DMS153 (cell line): ENCODE measurements around the gene RCBTB2.
A peak's percentile ranks its signal among the peaks of the same experiment; 100 is the strongest.
"Not testable (repeated sequence)": the region's sequence is repeated elsewhere in the genome, so short reads cannot be mapped to it uniquely, and the experiment has no call there.

Source experiments
- DNase-seq: peaks from one replicate; lab custom pipeline; 2025; lab: John Stamatoyannopoulos, UW

Gene RCBTB2

DNA sequence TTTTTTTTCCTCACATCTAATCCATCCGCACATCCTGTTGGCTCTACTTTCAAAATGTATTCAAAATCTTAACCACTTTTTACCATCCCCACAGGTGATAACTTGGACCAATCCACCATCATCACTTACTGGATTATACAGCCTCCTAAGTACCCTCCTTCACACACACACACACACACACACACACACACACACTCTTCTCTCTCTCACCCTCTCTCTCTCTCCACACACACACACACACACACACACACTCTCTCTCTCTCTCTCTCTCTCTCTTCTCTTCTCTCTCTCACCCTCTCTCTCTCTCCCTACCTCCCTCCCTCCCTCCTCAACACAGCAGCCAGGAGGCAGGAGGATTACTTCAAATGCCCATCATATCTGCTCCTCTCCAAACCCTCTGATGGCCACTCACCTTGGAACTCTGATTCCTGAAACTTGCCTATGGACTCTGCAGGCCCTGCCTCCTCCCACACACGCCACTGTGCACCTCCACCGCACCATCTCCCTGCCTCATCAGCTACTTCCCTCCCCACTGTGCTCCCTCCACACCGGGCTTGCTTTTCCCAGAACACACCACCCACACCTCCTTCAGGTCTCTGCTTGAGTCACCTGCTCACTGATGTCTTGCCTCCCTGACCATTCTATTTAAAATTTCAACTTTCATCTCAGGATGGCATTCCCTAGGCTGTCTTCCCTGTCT, 39.7 kb downstream of the RCBTB2 start:
- no peak for DNase-seq

DNA sequence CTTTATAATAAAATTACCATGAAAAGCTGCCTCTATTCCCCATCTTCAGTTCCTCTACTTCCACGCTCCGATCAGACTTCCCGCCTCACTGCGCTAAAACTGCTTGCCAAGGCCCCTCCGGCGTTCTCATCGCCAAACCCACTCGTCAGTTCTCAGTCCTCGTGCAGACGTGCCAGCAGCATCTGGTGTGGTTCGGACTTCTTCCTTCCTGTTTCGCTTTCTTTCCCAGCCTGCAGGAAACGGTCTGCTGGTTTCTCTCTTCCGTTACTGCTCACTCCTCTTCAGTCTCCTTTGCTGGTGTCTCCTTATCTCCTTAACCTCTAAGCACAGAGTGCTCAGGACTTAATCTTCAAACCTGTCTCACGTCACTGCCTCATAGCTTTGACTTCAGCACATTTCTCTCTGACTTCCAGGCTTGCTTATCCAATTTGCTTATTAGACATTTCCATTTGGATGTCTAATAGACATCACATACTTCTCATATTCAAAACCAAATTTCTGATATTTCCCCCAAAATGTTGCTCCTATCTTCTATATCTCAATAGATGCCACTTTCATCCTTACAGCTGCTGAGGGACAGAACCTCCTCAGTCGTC, 40.3 kb downstream of the RCBTB2 start:
- peak; percentile 25 for DNase-seq

DNA sequence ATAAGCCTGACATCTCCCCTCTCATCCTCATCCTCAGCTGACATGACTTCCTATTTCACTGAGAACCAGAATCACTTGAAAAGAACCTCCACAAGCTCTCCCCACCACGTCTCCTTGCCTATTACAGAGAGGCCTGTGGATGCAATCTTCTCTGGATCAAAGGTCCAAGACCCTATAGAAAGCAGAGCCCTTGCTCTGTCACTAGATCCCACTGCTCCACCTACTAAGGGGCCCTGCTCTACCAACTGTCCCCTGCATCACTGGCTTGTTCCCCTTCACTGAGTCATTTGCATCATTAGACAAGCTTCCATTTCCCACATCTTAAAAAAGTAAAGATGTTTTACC, 40.8 kb downstream of the RCBTB2 start:
- DNase-seq = no peak

DNA sequence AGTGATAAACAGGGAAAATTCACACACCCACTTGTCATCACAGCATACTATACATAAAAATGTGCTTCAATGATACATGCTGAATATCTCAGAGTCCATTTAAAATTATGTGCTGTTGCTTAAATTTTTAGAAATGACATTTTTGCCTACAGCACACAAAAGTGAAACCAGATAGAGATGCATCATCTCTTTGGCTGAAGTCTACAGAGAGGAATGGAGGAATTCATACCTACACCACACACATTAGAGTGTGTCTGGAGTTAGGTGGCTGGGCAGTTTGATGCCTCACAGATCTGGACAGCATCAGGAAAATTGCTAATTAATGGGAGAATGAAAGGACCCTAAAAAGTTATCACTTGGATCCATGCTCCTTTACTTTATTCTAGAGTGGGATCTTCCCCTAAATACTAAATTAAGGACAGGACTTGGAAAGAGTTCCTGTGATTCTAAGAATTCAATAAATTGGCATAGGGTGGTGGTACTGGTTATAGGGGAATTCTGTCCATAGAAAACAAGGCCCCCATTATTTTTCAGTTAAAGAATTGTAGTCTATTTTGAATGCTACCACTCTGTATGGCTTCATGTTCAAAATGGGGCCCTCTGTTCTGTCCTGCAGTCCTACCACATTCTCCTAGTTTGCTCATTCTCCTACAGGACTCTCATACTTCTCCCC, 41.3 kb downstream of the RCBTB2 start:
- no peak for DNase-seq

DNA sequence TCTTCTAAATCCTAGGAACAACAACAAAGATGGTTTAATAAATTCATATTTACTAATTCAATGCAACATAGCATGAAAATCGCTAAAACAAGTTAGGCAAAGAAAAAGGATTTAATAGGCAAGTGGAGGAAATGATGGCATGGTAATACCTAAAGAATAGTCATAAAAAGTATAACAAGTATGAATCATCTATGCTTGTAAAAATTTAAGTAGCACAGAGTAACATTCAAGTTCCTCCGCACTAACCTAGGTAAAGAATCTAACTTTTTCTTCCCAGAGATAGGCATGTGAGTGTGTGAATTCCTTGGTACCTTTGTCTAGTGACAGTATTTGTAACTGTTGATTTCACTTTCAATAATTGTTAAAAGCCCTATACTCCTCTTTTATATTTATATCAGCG, 42.6 kb downstream of the RCBTB2 start:
- no peak for DNase-seq

DNA sequence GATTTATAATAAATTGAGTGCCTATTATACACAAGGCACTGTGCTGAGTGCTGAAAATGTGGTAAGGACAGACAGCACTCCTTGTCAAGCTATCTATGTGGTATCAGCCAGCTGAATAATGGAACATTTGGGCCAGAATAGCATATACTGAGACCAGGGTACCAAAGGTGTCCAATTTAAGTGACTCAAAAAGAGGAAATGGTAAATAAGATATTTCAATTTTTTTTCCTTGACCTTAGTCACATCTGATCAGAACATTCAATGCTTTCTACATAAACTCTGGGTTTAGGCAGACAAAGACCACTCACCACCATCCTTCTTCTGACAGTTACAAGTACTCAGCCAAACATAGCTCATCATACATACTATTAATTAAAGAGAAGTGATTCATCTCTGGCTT, 43.2 kb downstream of the RCBTB2 start:
- no peak for DNase-seq

DNA sequence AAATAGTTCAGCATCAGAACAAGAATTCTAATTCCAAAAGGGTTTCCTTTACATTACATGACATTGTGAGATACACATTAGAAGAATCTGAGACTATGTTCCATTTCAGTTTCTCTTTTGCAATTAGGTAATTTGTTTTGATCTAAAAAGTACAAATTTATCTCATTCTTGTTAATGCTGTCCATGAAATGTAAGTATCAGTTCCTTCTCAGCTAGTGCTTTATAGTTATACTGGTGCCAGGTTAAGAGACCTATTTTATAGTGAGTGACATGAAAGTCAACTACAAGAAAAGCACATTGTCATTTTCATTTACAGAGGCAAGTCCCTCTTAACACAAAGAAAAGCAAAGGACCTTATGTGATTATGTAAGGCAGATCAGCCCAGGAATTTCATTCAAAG, 43.9 kb downstream of the RCBTB2 start:
- no peak for DNase-seq

DNA sequence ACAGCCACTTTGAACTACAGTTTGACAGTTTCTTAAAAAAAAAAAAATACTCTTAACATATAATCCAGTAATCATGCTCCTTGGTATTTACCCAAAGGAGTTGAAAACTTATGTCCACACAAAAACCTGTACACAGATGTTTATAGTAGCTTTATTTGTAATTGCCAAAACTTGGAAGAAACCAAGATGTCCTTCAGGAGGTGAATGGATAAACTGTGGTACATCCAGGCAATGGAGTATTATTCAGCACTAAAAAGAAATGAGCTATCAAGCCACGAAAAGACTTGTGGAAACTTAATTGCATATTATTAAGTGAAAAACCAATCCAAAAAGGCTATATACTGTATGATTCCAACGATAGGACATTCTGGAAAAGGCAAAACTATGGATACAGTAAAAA, 44.9 kb downstream of the RCBTB2 start:
- DNase-seq = no peak

DNA sequence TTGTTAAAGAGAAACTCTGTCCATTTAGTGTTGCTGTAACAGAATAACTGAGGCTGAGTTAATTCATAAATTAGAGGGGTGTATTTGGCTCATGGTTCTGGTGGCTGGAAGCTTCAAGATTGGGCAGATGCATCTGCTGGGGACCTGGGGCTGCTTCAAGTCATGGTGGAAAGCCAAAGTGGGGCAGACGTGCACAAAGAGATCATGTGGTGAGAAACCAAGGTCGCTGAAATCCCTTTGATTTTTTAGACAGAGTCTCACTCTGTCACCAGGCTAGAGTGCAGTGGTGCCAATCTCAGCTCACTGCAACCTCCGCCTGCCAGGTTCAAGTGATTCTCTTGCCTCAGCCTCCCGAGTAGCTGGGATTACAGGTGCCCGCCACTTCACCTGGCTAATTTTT, 46.0 kb downstream of the RCBTB2 start:
- no peak for DNase-seq

DNA sequence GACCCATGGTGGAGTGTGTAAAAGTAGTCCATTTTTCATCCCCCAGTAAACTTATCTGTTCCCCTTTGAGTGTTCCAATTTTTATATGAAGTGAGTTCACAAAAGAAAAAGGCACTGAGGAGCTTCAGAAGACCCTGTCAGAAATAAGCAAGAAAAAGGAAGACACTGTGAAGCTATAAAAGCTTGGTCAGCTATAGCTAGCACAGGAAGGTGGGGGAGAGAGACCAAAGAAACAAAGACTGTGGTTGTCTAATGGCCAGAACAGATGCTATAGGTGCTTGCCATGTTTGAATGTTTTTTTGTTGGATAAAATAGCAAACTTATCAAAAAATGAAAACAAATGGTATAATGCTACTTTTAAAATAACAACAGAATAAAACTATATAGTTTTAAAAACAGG, 46.5 kb downstream of the RCBTB2 start:
- DNase-seq = no peak

DNA sequence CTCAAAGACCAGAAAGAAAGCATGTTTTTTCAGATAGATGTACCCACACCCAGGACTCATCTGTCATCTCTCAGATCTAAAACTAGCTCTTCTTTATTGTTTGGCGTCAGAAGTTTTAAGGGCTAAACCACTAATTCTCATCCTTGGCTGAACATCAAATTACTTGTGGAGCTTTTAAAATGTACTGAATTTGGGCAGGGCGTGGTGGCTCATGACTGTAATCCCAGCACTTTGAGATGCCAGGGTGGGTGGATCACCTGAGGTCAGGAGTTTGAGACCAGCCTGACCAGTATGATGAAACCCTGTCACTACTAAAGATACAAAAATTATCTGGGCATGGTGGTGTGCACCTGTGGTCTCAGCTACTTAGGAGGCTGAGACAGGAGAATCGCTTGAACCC, 47.4 kb downstream of the RCBTB2 start:
- DNase-seq = no peak

DNA sequence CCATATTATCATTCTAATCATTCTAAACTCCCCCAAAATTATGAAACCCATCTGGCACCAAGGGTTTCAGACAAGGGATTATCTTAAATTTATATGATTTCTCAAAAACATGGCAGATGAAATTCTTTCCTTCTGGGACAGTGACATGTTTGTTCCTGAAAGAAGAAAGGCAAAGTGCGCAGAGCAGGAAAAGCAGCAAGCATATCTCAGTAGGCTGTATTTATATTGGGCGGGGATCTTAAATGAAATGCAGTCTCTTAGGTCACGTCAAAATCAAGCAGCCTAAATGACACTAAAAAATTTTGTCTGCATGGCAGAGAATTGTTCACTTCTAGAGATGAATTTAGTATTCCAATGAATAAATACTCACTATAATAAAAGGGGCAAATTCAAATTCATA, 49.3 kb downstream of the RCBTB2 start:
- DNase-seq = no peak

DNA sequence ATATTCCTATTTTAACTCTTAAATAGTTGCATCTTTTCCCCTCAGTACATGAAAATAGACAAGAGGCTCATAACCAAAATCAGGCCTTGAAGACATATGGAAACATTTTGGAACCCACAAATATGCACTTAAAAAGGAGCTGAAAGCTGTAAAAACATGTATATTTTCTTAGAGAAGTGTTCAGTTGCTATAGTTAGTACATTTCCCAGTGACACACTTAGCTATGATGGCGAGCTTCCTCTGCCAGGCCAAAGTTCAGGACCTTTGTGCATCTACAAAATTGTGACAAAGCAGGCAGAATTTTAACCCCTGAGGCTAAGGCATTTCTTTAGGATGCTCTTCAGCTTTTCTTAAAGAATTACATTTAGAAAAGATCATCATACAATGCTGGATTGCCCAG, 54.5 kb downstream of the RCBTB2 start:
- DNase-seq = no peak

DNA sequence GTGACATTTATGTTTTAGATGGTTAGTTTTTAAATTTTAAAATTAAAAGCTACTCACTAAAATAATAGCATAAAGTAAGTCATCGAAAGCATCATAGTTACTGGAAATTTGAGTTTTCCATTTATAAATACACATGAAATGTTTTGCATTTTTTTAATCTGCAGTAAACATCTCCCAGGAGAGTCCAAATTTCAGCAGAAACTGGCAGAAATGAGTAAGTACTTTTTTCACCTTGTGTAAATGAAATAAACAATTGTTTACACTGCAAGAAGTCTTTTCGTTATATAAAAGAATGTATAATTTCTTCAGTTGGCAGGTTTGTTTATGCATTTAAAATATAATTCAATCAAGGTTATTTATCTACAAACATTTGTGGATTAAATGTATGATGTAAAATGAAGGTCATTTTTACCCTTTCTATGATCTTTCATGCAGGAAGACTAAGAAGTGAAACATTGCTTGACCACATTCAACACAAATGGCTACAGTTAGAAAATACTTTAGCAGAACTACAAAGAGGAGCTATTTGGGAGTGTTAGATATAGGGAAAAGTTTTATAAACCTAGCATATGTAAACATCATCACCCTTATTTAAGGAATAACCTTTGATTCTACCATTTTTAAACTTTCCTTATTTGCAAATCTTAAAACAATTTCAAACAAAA, 55.6 kb downstream of the RCBTB2 start:
- no peak for DNase-seq

DNA sequence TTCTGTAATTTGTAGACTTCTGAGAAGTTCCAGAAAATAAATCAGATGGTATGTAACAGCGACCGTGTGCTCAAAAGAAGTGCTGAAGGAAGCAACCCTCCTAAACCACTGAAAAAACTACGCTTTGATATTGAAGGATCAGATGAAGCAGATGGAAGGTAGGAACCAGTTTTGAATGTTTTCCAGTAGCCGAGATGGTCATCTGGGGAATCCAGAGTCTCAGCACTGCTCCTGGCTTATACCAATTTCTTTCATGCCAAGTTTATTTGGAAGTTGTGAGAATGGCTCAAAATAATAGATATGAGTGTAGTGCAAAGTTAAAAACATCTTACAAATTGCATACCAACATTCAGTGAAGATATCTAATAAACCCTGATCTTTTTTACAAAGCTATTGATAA, 56.2 kb downstream of the RCBTB2 start:
- no peak for DNase-seq

DNA sequence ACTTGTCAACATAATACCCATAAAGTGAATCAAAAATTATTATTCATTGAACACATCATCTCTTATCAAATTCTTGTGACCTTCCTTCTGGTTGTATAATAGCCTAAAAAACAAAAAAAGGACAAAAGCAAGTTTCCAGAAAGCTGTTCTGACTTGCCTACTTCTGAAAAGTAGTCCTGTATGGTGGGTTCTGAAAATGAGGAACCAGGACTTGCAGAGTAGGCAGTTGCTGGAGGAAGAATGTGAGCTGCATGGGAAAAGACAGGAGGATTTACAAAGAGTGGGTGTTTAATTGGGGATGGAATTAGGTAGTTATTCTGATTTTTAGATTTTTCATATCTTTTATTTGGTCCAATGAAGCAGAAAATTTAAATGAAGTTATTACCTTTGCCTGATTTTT, 56.7 kb downstream of the RCBTB2 start:
- DNase-seq = no peak

DNA sequence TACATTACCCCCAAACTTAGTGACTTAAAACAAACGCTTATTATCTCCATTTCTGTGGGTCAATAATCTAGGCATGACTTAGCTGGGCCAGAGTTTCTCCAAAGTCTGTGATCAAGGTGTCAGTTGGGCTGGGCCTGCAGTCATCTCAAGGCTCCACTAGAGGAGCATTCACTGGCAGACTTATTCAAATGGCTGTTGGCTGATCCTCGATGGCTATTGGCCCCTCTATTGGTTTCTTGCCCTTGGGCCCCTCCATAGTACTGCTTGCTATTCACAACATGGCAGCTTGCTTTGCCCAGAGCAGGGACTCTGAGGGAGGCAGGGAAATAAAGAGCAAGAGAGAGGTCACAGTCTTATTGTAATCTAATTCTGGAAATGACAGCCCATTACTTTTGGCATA, 57.6 kb downstream of the RCBTB2 start:
- DNase-seq = no peak

DNA sequence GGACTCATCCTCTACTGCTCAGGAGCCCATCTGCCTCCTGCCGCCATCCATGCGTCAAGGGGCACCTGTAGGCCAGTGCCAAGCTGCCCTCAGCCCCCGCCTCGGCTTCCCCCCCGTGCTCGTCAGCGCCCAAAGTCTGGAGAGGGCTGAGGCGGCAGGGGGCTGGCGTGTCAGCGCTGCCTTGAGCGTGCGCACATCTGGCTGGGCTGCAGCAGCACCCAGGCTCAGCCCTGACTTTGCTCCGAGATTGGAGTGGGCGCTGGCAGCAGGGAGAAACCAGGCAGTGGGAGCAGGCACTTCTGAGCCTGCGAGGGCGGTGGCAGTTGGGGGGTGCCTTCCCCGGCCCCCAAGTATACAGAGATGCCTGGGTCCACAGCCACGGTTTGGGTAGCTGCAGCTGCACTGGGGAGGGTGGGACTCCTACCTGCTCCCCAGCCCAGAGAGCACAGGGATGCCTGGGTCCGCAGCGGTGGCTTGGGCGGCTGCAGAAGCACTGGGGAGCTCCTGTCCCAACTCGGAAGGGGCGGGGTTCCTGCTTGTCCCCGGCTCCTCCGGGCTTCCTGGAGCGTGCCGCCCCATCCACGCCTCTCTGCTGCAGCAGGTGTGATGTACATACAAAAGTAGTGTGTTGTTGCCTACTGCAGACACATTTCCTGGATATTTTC, 75.2 kb downstream of the RCBTB2 start:
- DNase-seq = no peak

DNA sequence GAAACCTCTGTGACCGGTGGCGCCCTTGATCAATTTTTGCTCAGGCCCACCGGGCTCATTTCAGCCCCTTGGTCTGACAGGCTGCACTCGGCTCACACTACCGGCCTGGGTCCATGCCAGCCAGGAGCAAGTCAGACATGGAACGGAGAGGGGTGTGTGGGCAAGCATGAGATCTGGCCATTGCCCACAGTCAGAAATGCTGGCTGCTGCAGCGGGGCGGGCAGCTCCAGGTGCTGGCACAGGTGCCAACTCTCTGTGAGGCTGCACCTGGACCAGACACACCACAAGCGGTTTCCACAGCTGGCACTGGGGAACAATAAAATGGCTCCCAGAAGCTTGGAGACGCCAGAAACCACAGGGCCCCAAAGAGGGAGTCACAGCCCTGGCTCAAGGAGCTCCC, 76.3 kb downstream of the RCBTB2 start:
- no peak for DNase-seq

DNA sequence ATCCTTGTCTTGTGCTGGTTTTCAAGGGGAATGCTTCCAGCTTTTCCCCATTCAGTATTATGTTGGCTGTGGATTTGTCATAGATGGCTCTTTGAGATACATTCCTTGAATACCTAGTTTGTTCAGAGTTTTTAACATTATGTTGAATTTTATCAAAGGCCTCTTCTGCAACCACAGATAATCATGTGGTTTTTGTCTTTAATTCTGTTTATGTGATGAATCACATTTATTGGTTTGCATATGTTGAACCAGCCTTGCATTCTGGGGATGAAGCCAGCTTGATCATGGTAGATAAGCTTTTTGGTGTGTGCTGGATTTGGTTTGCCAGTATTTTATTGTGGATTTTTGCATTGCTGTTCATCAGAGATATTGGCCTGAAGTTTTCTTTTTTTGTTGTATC, 81.7 kb downstream of the RCBTB2 start:
- DNase-seq = not testable (repeated sequence)

DNA sequence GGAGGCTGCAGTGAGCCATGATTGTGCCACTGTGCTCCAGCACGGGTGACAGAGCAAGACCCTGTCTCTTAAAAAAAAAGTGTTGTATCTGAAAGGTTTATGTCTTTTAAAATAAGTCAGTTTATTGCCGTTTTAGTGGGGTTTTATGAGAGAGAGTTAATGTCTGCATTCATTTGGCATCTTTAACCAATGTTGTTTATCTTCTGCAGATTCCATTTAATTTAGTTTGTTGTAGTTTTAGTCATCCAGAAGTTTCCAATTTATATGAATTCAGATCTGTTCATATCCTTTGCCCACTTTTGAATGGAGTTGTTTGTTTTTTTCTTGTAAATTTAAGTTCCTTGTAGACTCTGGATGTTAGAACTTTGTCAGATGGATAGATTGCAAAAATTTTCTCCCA, 83.2 kb downstream of the RCBTB2 start:
- no peak for DNase-seq

DNA sequence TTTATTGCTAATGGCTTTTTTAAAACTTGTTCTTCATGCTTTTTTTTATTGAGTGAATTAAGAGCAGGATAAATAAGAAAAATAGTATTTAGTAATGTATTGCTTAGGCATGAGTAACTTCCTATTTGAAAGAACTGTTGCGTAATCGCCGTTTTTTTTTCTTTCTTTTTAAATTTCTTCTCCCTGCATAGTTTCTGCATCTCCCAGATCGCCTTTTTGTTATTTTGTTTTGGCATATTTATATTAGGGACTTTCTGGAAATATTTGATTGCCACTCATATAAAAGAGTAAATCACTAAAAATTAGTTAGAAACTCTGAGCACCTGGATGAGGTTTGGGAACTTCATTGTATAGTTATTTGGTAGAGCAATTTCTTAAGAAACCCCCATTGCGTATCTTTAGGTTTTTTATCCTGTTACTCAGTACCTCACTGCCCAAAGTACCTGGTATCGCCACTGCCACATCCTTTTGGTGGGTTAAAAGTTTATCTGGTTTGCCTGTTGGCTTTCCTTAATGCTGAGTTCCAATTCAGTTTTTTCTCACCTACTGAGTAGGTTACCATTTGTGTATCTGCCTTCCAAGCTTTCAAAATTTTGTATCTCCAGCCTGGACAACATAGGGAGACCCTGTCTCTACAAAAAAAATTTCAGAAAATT, 83.8 kb downstream of the RCBTB2 start:
- no peak for DNase-seq
